OCI-M1 (cell line): ENCODE results near the gene NIPAL4.

Experiments
- DNase-seq: peaks from one replicate; lab custom pipeline; 2025; lab: John Stamatoyannopoulos, UW

The NIPAL4 gene

GRCh38 chr5:157485811-157486210 is 25.8 kb downstream of the NIPAL4 start:
- no peak for DNase-seq

DNA sequence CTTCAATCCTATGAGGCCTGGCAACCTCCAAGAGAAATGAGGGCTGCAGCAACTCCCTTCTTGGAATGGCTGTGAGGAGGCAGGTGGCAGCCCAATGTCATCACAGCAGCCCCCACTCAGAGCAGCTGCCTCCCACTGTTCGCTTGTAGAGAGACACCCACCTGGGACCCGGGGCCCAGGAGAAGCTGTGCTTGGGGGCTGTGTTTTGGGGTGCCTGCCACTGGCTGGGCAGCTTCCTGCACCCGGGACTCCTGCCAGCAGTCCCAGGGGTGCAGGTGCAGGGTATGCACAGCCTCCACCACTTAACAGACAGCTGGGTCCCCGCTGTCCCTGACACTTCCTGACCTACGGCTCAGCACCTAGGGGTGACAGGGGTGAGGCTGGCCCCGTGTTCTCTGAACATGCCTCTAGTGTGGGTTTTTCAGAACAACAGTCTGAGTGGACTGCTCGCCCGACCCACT is 26.2 kb downstream of the NIPAL4 start:
- DNase-seq = no peak

- no peak for DNase-seq
These were observed 26.8 kb downstream of the NIPAL4 start for GRCh38 chr5:157486861-157487260.

- no peak for DNase-seq
These were observed 27.3 kb downstream of the NIPAL4 start for GRCh38 chr5:157487358-157487757.

- DNase-seq = no peak
These were observed 31.5 kb downstream of the NIPAL4 start for GRCh38 chr5:157491471-157491995.

DNA sequence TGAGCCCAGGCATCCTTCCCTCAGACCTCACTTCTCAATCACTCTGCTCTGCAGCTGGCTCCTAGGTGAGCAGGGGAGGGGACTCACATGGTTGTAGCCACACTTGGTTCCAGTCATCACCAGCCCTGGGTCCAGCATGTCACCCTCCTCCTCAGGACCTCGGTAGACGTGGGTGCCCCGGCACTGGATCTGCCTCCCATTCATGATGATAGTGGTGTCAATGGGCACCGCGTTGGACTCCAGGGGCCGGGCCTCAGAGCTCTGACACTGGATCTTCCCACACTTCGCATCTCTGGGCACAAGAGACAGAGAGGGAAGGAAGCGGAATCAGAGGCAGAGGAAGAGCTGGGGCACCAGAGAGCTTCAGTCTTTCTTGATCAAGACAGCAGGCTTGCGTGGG is 32.9 kb downstream of the NIPAL4 start:
- DNase-seq = no peak

GRCh38 chr5:157494178-157494832 is 34.3 kb downstream of the NIPAL4 start:
- peak; percentile 21 for DNase-seq

- no peak for DNase-seq
These were observed 36.9 kb downstream of the NIPAL4 start for GRCh38 chr5:157496864-157497263.

DNA sequence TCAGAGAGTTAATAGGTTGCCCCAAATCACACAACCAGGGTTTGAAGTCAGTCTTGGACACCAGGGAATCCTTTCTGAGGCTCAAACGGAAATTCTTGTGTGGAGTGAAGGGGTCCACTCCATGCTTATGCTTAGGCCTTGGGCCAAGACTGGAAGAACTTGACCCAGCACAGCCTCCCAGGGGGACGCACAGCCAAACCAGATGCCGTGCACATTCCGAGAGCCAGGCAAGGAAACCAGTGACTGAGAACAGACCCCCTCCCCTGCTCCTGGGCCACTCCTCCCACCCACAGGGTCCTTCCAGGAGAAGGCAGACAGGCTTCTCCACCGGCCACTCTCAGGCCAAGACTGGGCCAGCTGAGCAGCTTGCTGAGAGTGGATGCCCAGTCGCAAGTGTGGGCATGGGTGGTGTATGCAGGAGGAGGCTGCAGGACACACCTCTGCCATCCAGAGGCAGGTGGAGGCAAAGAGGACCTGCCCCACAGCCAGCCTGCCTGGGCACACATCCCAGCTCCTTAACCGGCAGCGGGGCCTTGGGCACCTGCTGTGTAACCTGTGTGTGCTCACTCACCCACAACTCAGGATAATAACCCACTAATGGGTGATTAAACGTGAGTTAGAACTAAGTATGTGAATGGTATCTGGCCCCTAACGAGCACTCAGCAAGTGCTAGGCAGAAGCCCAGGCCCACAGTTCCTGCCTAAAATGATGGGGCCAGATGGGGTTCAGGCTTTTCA is 38.0 kb downstream of the NIPAL4 start:
- DNase-seq = no peak

GRCh38 chr5:157502143-157502647 is 42.2 kb downstream of the NIPAL4 start:
- peak; percentile 28 for DNase-seq

GRCh38 chr5:157504053-157504452 is 44.0 kb downstream of the NIPAL4 start:
- no peak for DNase-seq

DNA sequence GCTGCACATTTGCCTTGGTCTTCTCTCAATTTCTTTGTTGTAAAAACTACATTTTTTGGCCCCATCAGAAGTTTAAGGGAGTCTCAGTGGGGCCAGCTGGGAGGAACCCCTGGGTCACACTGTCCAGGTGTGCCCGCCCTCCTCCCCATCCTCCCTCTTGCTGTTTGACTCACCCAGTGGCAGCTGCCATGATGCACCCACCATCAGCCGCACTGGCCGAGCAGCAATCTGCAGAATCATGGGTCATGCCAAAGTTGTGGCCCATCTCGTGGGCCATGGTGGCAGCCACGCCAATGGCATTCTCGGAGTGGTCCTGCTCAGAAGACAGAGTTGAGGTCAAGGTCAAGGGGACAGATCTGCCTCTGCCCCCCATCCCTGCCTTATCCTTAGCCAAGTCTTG is 45.5 kb downstream of the NIPAL4 start:
- no peak for DNase-seq

DNA sequence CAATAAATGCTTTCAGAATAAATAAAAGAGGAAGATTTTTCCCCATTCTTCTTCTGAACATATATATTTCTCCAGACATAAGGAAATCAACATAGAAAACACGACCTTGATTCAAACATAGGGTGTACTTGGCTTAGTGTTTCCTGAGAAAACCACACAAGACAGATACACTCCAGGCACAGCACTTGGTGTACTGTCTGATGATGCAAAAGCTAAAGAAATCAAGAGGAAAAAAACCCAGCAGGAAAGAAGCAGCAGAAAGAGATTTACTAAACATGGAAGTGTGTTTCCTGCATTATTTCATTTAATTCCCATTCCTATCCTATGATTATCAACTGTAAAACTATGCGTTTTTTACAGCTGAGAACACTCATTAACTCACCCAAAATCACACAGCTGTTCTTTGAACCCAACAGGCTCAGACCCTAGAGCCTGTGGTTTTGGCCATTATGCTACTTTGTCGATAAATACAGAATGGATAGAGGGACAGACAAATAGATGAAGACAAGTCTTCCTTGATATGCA is 46.1 kb downstream of the NIPAL4 start:
- DNase-seq = no peak

DNA sequence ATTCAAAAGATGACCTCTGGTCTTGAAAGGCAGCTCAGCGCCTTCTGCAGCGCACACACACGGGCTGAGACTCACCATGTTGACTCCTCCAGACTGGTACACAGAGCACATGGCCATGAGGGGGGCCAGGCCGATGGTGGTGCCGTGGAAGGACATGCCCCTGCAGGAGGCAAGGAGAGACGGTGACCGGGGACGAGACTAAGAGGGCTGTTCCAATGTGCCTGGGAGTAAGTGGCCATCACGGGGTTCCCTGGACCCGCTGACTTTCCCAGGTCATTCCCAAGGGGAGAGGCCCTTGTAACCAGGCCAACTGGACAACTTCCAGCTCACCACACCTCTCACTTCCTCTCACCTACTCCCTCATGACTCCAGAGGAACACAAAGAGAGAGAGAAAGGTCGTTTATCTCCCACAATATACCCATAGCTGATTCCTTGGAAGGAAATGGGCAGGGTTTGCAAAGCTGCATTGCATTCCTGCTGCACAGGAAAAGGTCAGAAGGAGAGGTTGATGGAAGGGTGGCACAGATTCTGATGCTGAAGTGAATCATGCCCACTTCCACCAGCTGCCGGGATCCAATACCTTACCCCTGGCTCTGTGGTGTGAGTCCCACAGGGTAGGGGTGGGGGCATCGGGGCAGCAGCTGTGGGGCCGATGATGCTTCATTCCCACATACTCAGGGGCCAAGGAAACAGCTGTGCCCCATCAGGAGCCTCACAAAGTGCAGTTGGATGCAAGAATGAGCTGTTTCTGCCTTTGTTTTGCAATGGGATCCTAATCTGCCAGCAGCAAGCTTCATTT is 47.2 kb downstream of the NIPAL4 start:
- no peak for DNase-seq

DNA sequence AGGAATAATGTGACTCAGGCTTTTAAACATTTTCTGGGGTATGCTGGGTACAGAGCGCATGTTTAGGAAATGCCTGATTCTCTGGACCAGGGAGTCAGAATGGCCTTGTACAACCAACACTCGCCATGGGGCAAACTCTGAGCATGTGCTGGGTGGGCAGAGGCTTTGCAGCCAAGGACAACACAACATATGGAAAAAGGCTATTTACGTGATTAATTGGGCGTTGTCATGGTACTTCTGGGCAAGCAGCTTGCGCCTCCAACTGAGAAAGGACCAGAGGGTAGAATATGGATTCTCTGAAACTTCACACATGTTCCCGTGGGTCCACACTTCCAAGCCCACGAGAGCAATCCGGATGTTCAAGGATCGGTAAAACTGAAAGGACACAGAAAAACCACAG is 49.1 kb downstream of the NIPAL4 start:
- no peak for DNase-seq

DNA sequence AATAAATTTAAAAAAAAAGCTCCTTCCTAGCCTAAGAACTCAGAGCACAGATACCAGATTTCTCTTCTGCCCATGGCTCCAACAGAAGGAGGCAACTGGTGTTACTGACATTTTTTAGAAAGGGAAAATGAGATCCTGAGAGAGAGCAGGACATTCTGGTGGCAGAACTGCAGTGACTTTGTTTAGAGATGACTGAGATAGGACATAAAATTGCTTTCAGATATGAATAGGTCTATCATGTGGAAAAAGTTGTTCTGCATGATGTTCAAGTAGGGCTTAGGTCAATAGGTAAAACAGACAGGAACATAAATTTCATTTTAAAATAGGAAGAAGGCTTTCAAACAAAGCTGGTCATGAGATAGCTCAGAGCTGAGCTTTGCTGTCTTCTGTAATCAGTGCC is 49.6 kb downstream of the NIPAL4 start:
- DNase-seq = no peak

DNA sequence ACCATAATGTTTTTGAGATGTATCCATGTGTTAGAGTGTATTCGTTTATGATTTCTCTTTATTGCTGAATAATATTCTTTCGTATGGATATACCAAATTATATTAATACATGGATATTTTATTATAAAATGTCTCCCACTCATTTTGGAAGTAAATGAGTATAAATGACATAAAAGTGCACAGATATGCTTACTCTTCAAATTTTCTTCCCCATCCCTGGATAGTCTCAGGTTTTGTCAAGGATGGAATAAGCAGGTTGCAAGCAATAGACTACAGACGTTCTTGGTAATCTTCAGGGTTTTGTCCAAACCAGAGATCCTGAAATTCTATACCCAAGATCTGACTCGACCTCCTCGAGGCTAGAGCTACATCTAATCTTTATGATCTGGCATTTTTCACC is 50.7 kb downstream of the NIPAL4 start:
- DNase-seq = no peak

GRCh38 chr5:157511651-157512644 is 51.9 kb downstream of the NIPAL4 start:
- peak; percentile 12 for DNase-seq

GRCh38 chr5:157513182-157513581 is 53.2 kb downstream of the NIPAL4 start:
- DNase-seq = no peak

DNA sequence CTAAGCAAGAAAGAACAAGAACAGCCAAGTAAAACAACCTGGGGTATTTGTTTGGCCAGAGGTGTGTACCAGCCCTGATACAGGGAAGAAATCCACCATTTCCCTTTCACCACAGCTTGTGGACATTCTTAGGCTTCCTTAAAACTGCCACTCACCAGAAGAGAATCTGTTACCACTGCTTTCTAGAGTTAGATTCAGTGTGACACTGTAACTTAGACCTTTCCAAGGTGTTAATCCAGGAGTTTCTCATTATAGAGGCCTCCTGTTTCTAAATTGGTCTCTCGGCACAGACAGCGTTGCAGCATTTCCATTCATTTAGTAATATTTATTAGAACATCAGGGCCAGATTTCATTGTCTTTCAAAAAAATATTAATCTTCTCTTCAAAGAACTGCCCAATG is 55.0 kb downstream of the NIPAL4 start:
- DNase-seq = no peak

DNA sequence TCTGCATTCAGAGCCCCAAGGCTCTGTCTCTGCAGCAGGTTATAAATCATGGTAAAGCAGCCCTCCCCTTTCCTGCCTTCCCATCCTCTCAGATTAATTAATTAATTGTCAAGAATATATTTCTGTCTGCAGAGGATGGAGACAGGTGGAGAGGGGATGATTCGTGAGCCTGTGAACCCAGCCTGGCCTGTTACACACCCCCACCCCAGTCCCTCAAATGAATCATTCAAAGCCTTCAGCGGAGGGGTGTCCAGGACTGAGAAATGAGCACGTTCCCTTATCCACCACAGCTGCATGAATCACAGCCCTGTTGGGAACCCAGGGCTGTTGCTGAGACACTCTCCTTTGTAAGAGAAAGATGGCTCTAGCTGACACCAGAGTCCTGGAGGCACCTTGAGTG is 56.0 kb downstream of the NIPAL4 start:
- DNase-seq = no peak
